CD4-positive, alpha-beta T cell treated with Interleukin-17A for 1 hour (primary cell): ENCODE data around the gene NTM.
"Not testable (repeated sequence)": the region's sequence is repeated elsewhere in the genome, so short reads cannot be mapped to it uniquely, and the experiment has no call there.

ENCODE experiments used
- DNase-seq: peaks from one replicate; pipeline ENCODE4 v3.0.0-alpha.2; 2020

Gene NTM

GRCh38 chr11:132069593-132069992 is 699.2 kb downstream of the NTM start:
- DNase-seq, result not testable (repeated sequence)

DNA sequence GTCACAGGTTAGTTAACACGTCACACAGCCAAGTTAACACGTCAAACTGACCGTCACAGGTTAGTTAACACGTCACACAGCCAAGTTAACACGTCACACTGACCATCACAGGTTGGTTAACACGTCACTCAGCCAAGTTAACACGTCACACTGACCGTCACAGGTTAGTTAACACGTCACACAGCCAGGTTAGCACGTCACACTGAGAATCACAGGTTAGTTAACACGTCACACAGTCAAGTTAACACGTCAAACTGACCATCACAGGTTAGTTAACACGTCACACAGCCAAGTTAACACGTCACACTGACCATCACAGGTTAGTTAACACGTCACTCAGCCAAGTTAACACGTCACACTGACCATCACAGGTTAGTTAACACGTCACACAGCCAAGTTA is 700.5 kb downstream of the NTM start:
- DNase-seq, result not testable (repeated sequence)

DNA sequence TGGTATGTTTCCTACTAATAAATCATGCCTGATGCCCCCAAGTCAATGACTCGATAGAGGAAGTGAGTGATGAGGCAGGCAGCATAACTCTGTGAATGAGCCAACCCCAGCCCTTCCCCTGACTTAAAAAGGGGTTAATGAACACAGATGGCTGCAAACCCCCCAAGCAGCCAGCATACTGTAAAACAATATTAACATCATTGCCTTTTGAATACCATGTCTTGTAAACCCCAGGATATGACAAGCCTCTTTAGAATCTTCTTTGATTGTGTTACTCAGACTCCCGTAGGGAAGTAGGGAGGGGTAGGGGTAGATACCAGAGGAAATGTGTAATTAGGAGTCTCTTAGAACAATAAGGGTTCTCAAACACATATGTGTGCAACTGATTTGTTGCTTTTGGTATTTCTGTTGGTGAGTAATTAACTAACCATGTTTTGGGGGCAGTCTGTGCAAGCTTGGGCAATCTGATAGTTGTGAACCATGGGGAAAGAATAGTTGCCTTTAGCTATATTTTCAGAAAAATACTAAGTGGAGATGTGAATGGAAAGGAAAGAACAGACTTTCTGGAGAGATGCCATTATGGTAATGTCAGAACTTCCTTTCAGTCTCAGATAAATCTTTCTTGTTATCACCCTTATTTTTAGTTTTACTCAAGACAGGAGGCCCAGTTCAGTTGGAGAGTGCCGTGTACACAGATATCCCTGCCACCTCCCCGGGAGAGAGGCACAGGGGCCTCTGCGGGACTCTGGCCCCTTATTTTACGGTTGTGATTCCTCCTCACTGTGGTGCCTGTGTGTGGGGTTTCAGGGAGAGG is 701.8 kb downstream of the NTM start:
- no peak for DNase-seq

- DNase-seq, result no peak
Measured at GRCh38 chr11:132072858-132073211, 702.4 kb downstream of the NTM start.

GRCh38 chr11:132073787-132074186 is 703.4 kb downstream of the NTM start:
- DNase-seq, result no peak

- no peak for DNase-seq
Measured at GRCh38 chr11:132075447-132075846, 705.0 kb downstream of the NTM start.

DNA sequence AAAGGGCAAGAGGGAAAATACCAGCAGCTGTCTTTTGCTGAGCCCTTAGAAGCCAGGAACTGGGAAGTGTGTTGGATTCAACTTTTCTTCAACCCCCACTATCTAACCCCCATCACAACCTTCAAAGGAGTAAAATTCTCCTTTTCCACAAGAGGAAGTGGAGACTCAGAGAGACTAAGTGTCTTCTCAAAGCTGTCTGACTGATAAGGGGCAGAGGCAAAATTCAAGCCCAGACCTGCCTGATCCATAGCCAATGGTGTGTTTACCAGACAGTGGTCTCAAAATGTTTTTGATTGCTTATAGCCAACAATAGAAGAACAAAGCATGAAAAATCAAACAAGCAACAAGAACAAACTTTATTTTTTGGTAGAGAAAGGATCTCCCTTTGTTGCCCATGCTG is 707.0 kb downstream of the NTM start:
- DNase-seq, result no peak

DNA sequence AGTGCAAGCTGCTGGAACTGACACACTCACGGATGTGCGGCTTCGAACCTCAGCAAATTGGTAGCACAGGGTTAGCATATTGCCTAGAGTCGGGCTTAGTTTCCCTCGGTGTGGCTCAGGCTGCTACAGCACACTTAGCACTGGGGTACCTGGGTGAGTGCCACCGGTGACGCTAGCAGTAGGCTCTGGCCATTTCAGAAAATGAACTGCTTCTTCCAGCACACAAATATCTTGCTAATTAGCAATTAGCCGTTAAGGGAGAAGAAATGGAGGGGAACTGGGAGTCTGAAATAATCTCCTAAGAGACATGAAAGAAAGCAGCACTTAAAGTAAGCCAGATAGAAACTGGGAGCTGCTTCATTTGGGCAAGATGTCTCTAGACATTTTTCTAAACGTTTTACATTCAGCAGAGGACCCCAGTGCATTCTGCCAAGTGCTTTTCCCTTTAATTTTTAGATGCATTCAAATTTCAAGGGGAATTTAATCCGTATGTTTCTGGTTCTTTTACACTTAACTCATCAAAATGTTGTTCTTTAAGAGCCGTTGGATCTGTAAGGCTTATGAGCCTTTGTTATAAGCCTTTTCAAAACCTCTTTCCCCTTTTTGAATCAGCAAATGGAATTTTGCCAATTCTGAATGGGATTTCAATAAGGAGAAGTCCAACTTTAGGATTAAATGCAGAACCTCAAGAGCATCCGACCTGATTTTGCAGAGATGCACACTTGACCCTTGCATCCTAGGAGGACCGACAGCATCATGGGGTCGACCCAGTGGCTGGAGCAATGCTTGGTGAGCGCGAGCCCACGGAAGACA is 708.1 kb downstream of the NTM start:
- DNase-seq, result no peak

DNA sequence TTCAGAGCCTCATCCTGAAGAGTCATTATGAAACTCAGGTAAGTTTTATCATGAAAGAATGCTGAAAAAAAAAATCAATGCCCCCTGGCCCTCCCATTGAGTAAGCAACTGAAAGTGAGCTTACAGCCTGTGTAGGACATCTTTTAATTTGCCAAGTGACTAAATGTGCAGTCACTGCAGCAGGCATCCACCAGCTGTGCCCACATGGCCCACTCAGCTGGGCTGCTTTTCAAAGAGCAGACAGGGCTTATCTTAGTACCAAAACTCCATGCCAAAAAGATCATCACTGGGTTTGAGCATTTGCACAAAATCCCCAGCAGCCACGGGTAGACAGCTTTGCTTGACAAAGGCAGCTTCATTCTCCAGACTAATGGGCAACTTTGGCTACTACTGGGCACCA is 709.7 kb downstream of the NTM start:
- DNase-seq, result no peak

DNA sequence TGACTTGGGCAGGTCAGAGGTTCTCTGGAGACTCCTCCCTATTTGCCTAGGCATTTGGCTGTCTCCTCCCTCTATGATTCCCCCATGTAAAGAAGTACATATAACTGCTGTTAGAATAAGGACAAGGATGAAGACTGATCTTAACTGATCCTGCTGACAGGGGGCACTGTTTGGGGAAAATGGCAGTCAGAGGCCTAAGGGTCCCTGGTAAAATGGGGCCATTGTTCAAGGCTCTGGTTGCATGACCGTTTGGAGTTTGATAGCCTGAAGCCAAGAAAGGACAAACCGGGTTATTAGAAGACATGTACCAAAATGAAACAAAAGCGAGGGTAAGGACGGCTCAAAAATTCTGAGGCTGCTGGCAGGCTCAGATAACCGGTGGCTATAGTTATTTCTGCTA is 712.2 kb downstream of the NTM start:
- no peak for DNase-seq

- no peak for DNase-seq
Measured at GRCh38 chr11:132084433-132084832, 714.0 kb downstream of the NTM start.

DNA sequence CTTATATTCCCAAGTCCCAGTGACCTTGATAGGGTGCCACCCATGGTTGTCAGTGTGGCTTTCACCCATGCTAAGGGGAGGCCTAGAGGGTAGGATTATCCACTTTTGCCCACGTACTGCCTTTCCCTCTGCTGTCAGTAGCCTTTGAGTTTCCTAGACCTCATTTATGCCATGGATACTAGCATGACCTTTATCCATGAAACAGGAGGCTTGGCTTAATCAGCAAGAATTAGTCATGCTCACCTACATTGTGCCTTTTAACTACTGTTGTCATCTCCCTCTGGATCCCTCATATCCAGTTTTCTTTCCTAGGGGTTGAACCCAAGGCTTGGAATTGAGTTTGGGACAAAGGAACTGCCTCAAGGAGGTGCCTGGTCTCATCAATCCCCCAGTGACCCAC is 716.7 kb downstream of the NTM start:
- DNase-seq, result no peak

GRCh38 chr11:132088551-132088950 is 718.1 kb downstream of the NTM start:
- DNase-seq, result no peak

DNA sequence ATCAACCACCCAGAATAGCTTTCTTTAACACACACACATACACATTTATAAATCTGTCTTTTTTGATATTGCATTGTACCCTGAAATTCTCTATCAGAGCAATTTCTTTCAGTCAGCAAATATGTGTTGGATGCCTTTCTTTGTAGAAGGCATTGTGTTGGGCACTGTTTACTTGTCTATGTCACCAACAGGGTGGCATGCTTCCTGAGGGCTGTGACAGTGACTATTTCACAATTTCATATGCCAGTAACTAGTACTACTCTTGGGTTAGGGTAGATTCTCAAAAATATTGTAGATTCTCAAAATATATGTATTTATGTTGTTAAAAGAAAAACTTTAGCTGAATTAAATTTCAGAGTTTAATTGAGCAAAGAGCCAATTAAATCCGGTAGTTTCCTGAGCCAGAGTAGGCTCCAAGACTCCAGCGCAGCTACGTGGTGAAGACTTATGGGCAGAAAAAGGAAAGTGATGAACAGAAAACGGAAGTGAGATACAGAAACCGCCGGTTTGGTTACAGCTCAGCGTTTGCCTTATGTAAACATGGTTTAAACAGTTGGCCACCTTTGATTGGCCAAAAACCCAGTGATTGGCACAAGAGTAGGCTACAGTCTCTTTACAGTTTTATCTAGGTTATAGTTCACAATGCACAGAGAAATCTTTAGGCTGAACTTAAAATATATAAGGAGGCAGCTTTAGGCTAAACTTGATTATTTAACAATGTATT is 723.3 kb downstream of the NTM start:
- DNase-seq, result peak; percentile 22

- DNase-seq, result no peak
Measured at GRCh38 chr11:132094598-132094997, 724.2 kb downstream of the NTM start.

GRCh38 chr11:132095230-132096131 is 725.1 kb downstream of the NTM start:
- DNase-seq, result no peak

GRCh38 chr11:132096132-132096825 is 725.9 kb downstream of the NTM start:
- no peak for DNase-seq

DNA sequence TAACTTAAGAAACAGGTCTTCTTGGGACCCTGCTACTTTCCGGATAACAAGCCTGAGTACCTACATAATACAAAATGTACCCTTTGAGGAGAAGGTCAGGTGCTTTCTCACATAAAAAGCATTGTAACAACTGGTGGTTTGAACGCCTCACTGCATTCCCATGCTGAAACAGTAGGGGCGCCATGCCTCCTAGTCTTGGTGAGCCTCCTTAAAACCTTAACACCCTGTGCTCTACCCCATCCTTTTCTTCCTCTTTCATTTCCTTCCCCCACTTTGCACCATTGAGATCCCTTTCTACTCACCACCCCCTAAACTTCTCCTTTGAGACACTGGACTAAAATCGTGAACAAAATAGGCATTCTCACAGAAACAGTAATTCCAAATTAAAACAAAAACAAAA is 729.3 kb downstream of the NTM start:
- DNase-seq, result no peak

GRCh38 chr11:132100583-132100982 is 730.2 kb downstream of the NTM start:
- DNase-seq, result no peak

- no peak for DNase-seq
Measured at GRCh38 chr11:132101881-132102280, 731.5 kb downstream of the NTM start.

DNA sequence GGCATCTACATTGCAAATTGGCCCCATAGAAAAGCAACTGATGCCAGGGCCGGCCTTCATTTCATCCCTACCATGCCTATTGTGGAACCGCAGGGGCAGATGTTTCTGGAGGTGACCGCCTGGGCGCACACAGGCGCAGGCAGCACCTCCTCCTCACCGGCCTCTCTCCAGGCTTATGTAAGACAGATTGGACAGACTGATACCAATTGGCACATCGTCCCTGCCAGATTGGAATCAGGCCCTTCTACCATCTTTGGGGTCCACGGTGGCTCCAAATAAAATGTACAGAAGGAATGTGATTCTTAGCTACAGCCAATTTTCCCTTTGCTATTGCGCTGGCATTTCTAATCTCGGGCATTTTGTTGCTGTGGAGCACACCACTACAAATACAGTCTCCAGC is 732.6 kb downstream of the NTM start:
- no peak for DNase-seq
